Sigmoid colon (tissue), 7 donors: Measurements from ENCODE around the gene APOL2. TPM values are rescaled to one million over a fixed set of nuclear protein-coding genes. Genes with fewer than 3 reads are reported as not detected.
"Not testable (repeated sequence)": the region's sequence is repeated elsewhere in the genome, so short reads cannot be mapped to it uniquely, and the experiment has no call there.

Source experiments
- DNase-seq: peaks from one replicate; pipeline ENCODE4 v3.0.0-alpha.2; 2019
- H3K27ac ChIP-seq, 4 donors: fragments of 200-600 bp; sonication (generic); one replicate each; pipeline ENCODE4 v1.5.1; 2016 to 2019; ENCODE audit warnings: mild to moderate bottlenecking in 1 of 4
- H3K27me3 ChIP-seq, 3 donors: fragments of 200-600 bp; sonication (generic); one replicate each; pipeline ENCODE4 v1.5.1; 2019; ENCODE audit warnings: mild to moderate bottlenecking in 1 of 3
- H3K36me3 ChIP-seq, 4 donors: fragments of 200-600 bp; sonication (generic); one replicate each; pipeline ENCODE4 v1.5.1; 2016 to 2019
- H3K4me1 ChIP-seq, 4 donors: fragments of 200-600 bp; sonication (generic); one replicate each; pipeline ENCODE4 v1.5.1; 2017 to 2019
- H3K4me3 ChIP-seq, 4 donors: fragments of 200-600 bp; sonication (generic); one replicate each; pipeline ENCODE4 v1.5.1; 2017 to 2019; ENCODE audit warnings: mild to moderate bottlenecking in 2 of 4, moderate library complexity in 1 of 4
- H3K9me3 ChIP-seq, 4 donors: fragments of 200-600 bp in 3 of 4; sonication (generic) in 3 of 4; one replicate each; pipeline versions ENCODE4 v1.5.1 to v1.6.1; 2013 to 2019
- EP300 ChIP-seq, 4 donors: sonication (generic); formaldehyde crosslinking; IDR thresholded peaks; one replicate each; pipeline ENCODE4 v1.6.1; 2017; ENCODE audit warnings: antibody characterized with exemption in 4 of 4
- POLR2A ChIP-seq, 2 donors: fragments of 450-650 bp; IDR thresholded peaks; one replicate each; pipeline ENCODE4 v1.6.1; 2016; ENCODE audit warnings: antibody characterized with exemption in 2 of 2, mild to moderate bottlenecking in 2 of 2, moderate library complexity in 2 of 2
- POLR2AphosphoS5 ChIP-seq, 4 donors: sonication (generic); formaldehyde crosslinking; IDR thresholded peaks; one replicate each; pipeline ENCODE4 v1.6.1; 2017; ENCODE audit warnings: antibody characterized with exemption in 4 of 4
- WGBS, 2 donors: extraction: QIAGEN DNeasy Blood & Tissue Kit; methylation state at CpG; one replicate each; pipeline ENCODE4 v1.1.7; 2013; 5-methylcytosine and 5-hydroxymethylcytosine counted together
- intact Hi-C: fragments of 100-400 bp; cut with DNase I; formaldehyde crosslinking; loops from one replicate; pipeline ENCODE4 v1.15.1; 2023
- polyA plus RNA-seq, 3 donors: library from polyadenylated mRNA; stranded (reverse); fragments of 200-250 nt; gene quantifications; one replicate each; pipeline ENCODE4 v1.2.3, GENCODE V29; 2013
- total RNA-seq, 4 donors: library from RNA; depleted of rRNA; stranded (reverse); fragments of >200 nt; gene quantifications; one replicate each; pipeline ENCODE4 v1.1.0, GENCODE V29; 2016
- TF ChIP-seq, protein P1 (sequence below), 4 experiments: fragments of 450-650 bp in 3 of 4; fragments of 200-600 bp in 1 of 4; IDR thresholded peaks; one replicate each; pipeline ENCODE4 v1.5.1; 2016 to 2019; ENCODE audit warnings: antibody characterized with exemption in 4 of 4, mild to moderate bottlenecking in 3 of 4, moderate library complexity in 2 of 4
- donor health status: healthy with polysubstance abuse.
- donor health status: Bipolar disorder and iron deficiency.
- donor health status: healthy.

Gene APOL2
- total and polyA plus RNA-seq, 7 donors: 18.6 to 59.5 (median 29.1) TPM

GRCh38 chr22:36232715-36233401 is 6.5 kb downstream of the APOL2 start:
- Histone ChIP-seq H3K9me3 (no peaks in the 10 kb centered on the region), H3K4me1 (peaks cover 0 to 34% (median 32%) of the 10 kb centered on the region in 4 donors), H3K27me3 (no peaks in the 10 kb centered on the region), H3K4me3 (no peak overlapping the region), H3K27ac (no peak overlapping the region), H3K36me3 (peaks cover 5 to 60% (median 35%) of the 10 kb centered on the region in 4 donors)
- WGBS, 2 donors: 78 to 82% methylated on average over 13 of the region's 13 CpGs
- TF ChIP-seq POLR2AphosphoS5 (IDR thresholded peaks at IDR 0.05): no peak
- TF ChIP-seq EP300 (IDR thresholded peaks at IDR 0.05): no peak
- TF ChIP-seq, protein P1, sequence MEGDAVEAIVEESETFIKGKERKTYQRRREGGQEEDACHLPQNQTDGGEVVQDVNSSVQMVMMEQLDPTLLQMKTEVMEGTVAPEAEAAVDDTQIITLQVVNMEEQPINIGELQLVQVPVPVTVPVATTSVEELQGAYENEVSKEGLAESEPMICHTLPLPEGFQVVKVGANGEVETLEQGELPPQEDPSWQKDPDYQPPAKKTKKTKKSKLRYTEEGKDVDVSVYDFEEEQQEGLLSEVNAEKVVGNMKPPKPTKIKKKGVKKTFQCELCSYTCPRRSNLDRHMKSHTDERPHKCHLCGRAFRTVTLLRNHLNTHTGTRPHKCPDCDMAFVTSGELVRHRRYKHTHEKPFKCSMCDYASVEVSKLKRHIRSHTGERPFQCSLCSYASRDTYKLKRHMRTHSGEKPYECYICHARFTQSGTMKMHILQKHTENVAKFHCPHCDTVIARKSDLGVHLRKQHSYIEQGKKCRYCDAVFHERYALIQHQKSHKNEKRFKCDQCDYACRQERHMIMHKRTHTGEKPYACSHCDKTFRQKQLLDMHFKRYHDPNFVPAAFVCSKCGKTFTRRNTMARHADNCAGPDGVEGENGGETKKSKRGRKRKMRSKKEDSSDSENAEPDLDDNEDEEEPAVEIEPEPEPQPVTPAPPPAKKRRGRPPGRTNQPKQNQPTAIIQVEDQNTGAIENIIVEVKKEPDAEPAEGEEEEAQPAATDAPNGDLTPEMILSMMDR (IDR thresholded peaks at IDR 0.05): no peak
- TF ChIP-seq POLR2A (IDR thresholded peaks at IDR 0.05): no peak
- DNase-seq: no peak
- intact Hi-C loops: no loop called here

- H3K36me3 ChIP-seq: peaks cover 5 to 66% (median 40%) of the 10 kb centered on the region in 4 donors
- peaks cover 0 to 16% (median 15%) of the 10 kb centered on the region in 4 donors for H3K4me1 ChIP-seq
These were observed 8.3 kb downstream of the APOL2 start for GRCh38 chr22:36231051-36231450.

DNA sequence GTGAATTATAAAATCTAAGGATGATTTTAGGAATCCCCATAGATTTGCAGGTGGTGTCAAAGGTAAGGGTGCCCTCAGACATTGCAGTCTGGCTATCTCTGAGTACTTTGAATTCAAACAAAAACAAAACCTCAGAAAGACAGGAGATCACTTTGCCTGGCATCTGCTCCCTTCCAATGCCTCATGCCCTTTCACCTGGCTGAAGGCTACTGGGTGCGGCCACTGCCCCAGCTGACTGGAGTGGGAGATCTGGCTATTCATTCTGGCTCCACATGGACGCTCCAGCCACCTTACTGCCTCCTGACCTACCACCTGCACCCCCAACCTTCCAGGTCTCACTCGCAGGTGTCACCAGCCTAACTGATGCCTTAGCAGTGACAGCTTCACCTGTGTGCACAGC is 9.7 kb downstream of the APOL2 start:
- H3K27me3 ChIP-seq, DNase-seq, H3K4me3 ChIP-seq, H3K9me3 ChIP-seq, H3K4me1 ChIP-seq, H3K27ac ChIP-seq, intact Hi-C loops: not testable (repeated sequence)
- H3K36me3 ChIP-seq: peaks cover 5 to 66% (median 40%) of the 10 kb centered on the region in 4 donors
- WGBS, 2 donors: 92 to 99% methylated on average over 3 of the region's 3 CpGs

More at GRCh38 chr22:36231051-36231450, 8.3 kb downstream of the APOL2 start:
- H3K27ac ChIP-seq, H3K9me3 ChIP-seq, DNase-seq, H3K27me3 ChIP-seq, H3K4me3 ChIP-seq, intact Hi-C loops: not testable (repeated sequence)
- 86 to 91% methylated on average over 5 of the region's 5 CpGs for WGBS, 2 donors

GRCh38 chr22:36228944-36229343 is 10.4 kb downstream of the APOL2 start:
- Histone ChIP-seq H3K9me3 (no peaks in the 10 kb centered on the region), H3K27me3 (no peaks in the 10 kb centered on the region), H3K4me3 (no peak overlapping the region), H3K27ac (no peak overlapping the region), H3K4me1 (no peaks in the 10 kb centered on the region), H3K36me3 (peaks cover 5 to 63% (median 40%) of the 10 kb centered on the region in 4 donors)
- intact Hi-C loops: no loop called here
- no peak for DNase-seq
- WGBS, 2 donors: 89 to 91% methylated on average over 7 of the region's 7 CpGs
- TF ChIP-seq POLR2AphosphoS5 (IDR thresholded peaks at IDR 0.05) (no peak), POLR2A (IDR thresholded peaks at IDR 0.05) (no peak), EP300 (IDR thresholded peaks at IDR 0.05) (no peak)
- TF ChIP-seq, protein P1 (IDR thresholded peaks at IDR 0.05): no peak

- WGBS, 2 donors: 93 to 94% methylated on average over 1 of the region's 1 CpG
- intact Hi-C loops, H3K27ac ChIP-seq: not testable (repeated sequence)
These were observed 11.0 kb downstream of the APOL2 start for GRCh38 chr22:36228369-36228768.

DNA sequence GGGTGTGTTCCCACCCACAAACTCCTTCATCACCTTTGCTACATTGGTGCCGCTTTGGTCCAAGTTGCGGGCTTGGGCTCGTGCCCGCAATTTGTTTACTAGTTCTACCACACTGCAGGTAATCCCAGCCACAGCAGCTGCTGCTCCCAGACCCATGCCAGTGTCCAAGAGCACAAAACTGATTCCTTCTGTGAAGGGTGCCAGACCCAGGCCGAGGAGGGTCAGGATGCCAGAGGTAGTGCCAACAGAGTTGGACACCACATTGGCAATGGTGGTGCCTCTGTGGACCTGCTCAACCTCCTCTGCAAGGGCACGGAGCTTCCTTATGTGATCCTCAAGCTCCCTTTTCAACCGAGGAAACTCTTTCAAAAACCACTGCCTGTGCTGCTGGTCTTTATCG is 11.5 kb downstream of the APOL2 start:
- H3K36me3 ChIP-seq: peaks cover 5 to 52% (median 35%) of the 10 kb centered on the region in 4 donors
- intact Hi-C loops: no loop called here

More at GRCh38 chr22:36228369-36228768, 11.0 kb downstream of the APOL2 start:
- not testable (repeated sequence) for DNase-seq, H3K9me3 ChIP-seq, H3K27me3 ChIP-seq, H3K4me3 ChIP-seq, H3K4me1 ChIP-seq
- H3K36me3 ChIP-seq: peaks cover 5 to 57% (median 40%) of the 10 kb centered on the region in 4 donors

More for the DNA sequence above, 11.5 kb downstream of the APOL2 start:
- Histone ChIP-seq H3K27me3 (no peaks in the 10 kb centered on the region), H3K27ac (no peak overlapping the region), H3K9me3 (no peaks in the 10 kb centered on the region), H3K4me3 (no peak overlapping the region), H3K4me1 (no peaks in the 10 kb centered on the region)
- WGBS, 2 donors: 96% methylated on average over 8 of the region's 8 CpGs
- no peak for DNase-seq
- TF ChIP-seq POLR2AphosphoS5 (IDR thresholded peaks at IDR 0.05) (no peak), POLR2A (IDR thresholded peaks at IDR 0.05) (no peak), EP300 (IDR thresholded peaks at IDR 0.05) (no peak)
- TF ChIP-seq, protein P1 (IDR thresholded peaks at IDR 0.05): no peak
